ENCODE measurements around the gene CHML.

Gene CHML

GRCh38 chr1:241607497-241607896 lies 32.7 kb downstream of the CHML start:
- TF ChIP-seq CTCF (IDR thresholded peaks at IDR 0.05; ENCODE audit: unreplicated experiment in 3 of 3) = no peak
- H3K27ac Mint-ChIP-seq = no peak overlapping the region
- no peak overlapping the region for H3K4me3 Mint-ChIP-seq
- H3K27me3 Mint-ChIP-seq (ENCODE audit: low read depth) = peaks cover 3% of the 10 kb centered on the region
- peaks cover 10% of the 10 kb centered on the region for H3K36me3 Mint-ChIP-seq (ENCODE audit: low read depth)
- no peaks in the 10 kb centered on the region for H3K4me1 Mint-ChIP-seq
- no peaks in the 10 kb centered on the region for H3K9me3 Mint-ChIP-seq

GRCh38 chr1:241606544-241606943 lies 33.6 kb downstream of the CHML start:
- Mint-ChIP-seq H3K9me3 (no peaks in the 10 kb centered on the region), H3K4me1 (no peaks in the 10 kb centered on the region), H3K27me3 (ENCODE audit: low read depth) (peaks cover 3% of the 10 kb centered on the region)

GRCh38 chr1:241605146-241605805 lies 34.9 kb downstream of the CHML start:
- Mint-ChIP-seq H3K27me3 (ENCODE audit: low read depth) (peaks cover 3% of the 10 kb centered on the region), H3K4me1 (no peaks in the 10 kb centered on the region), H3K9me3 (no peaks in the 10 kb centered on the region), H3K36me3 (ENCODE audit: low read depth) (peaks cover 27% of the 10 kb centered on the region), H3K4me3 (no peak overlapping the region), H3K27ac (no peak overlapping the region)
- TF ChIP-seq CTCF (IDR thresholded peaks at IDR 0.05; ENCODE audit: unreplicated experiment in 3 of 3) = peak; percentile 27 to 50 (median 34)

More at GRCh38 chr1:241606544-241606943, 33.6 kb downstream of the CHML start:
- no peak for TF ChIP-seq CTCF (IDR thresholded peaks at IDR 0.05; ENCODE audit: unreplicated experiment in 3 of 3)
- Mint-ChIP-seq H3K4me3 (no peak overlapping the region), H3K27ac (no peak overlapping the region), H3K36me3 (ENCODE audit: low read depth) (peaks cover 19% of the 10 kb centered on the region)

- H3K4me3 Mint-ChIP-seq = no peak overlapping the region
- no peak overlapping the region for H3K27ac Mint-ChIP-seq
- H3K9me3 Mint-ChIP-seq = no peaks in the 10 kb centered on the region
- TF ChIP-seq CTCF (IDR thresholded peaks at IDR 0.05; ENCODE audit: unreplicated experiment in 3 of 3) = no peak
- H3K4me1 Mint-ChIP-seq = no peaks in the 10 kb centered on the region
- H3K36me3 Mint-ChIP-seq (ENCODE audit: low read depth) = peaks cover 27% of the 10 kb centered on the region
- H3K27me3 Mint-ChIP-seq (ENCODE audit: low read depth) = peaks cover 3% of the 10 kb centered on the region
Observed at GRCh38 chr1:241603731-241604245, 36.4 kb downstream of the CHML start.

- Mint-ChIP-seq H3K9me3 (no peaks in the 10 kb centered on the region), H3K4me1 (no peaks in the 10 kb centered on the region), H3K4me3 (no peak overlapping the region), H3K27me3 (ENCODE audit: low read depth) (no peaks in the 10 kb centered on the region), H3K36me3 (ENCODE audit: low read depth) (peaks cover 30% of the 10 kb centered on the region), H3K27ac (peak overlapping the region in 2 of 3 experiments; percentile 5 to 12)
- TF ChIP-seq CTCF (IDR thresholded peaks at IDR 0.05; ENCODE audit: unreplicated experiment in 3 of 3) = no peak
Observed at GRCh38 chr1:241600496-241600901, 39.7 kb downstream of the CHML start.

- H3K9me3 Mint-ChIP-seq = no peaks in the 10 kb centered on the region
- no peak overlapping the region for H3K4me3 Mint-ChIP-seq
- TF ChIP-seq CTCF (IDR thresholded peaks at IDR 0.05; ENCODE audit: unreplicated experiment in 3 of 3) = no peak
- peak overlapping the region in 1 of 3 experiments; percentile 44 for H3K27ac Mint-ChIP-seq
- peaks cover 42% of the 10 kb centered on the region for H3K36me3 Mint-ChIP-seq (ENCODE audit: low read depth)
- H3K27me3 Mint-ChIP-seq (ENCODE audit: low read depth) = no peaks in the 10 kb centered on the region
- no peaks in the 10 kb centered on the region for H3K4me1 Mint-ChIP-seq
Observed at GRCh38 chr1:241598249-241598648, 41.9 kb downstream of the CHML start.
